Panc1 (cell line): ENCODE data around the gene STAT3.

ENCODE experiments used
- CTCF ChIP-seq: fragments of 450-650 bp; IDR thresholded peaks from 2 replicates; pipeline ENCODE4 v1.5.1; 2017; ENCODE audit warnings: mild to moderate bottlenecking
- POLR2AphosphoS5 ChIP-seq: IDR thresholded peaks from 2 replicates; pipeline ENCODE4 v1.6.1; 2012; ENCODE audit warnings: mild to moderate bottlenecking, low read depth, low read length, moderate library complexity
- SIN3A ChIP-seq: IDR thresholded peaks from 2 replicates; pipeline ENCODE4 v1.6.1; 2012; ENCODE audit warnings: low read depth, mild to moderate bottlenecking, low read length, moderate library complexity, borderline replicate concordance; ENCODE audit not compliant: insufficient read depth
- TCF7L2 ChIP-seq: IDR thresholded peaks from 2 replicates; pipeline ENCODE4 v1.6.1; 2011; ENCODE audit warnings: mild to moderate bottlenecking, low read depth, low read length, inconsistent platforms
- TF ChIP-seq, protein P1 (sequence below), 2 experiments: IDR thresholded peaks; 2 replicates each; pipeline ENCODE4 v1.6.1; 2011 to 2012; ENCODE audit warnings: low read depth in 2 of 2, control low read depth in 1 of 2, low read length in 1 of 2, mild to moderate bottlenecking in 1 of 2, moderate library complexity in 1 of 2; ENCODE audit not compliant: insufficient read depth in 1 of 2

DNA sequence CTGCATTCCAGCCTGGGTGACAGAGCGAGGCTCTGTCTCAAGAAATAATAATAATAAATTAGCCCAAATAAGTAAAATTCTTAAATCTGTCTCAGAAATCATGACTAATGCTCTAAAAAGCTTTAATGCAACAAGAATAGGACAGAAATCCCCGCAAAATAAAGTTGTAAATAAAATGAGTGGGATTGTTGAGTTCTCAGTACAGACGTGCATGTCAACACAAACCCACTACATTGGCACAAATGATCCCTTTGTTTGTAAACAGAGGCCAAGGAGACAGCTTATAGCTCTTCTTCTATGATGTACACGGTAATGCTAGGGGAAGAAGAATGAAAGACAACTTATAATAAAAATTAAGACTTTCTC is 118.1 kb downstream of the STAT3 start:
- TF ChIP-seq POLR2AphosphoS5 (no peak), CTCF (no peak), SIN3A (no peak), TCF7L2 (no peak)
- TF ChIP-seq, protein P1, sequence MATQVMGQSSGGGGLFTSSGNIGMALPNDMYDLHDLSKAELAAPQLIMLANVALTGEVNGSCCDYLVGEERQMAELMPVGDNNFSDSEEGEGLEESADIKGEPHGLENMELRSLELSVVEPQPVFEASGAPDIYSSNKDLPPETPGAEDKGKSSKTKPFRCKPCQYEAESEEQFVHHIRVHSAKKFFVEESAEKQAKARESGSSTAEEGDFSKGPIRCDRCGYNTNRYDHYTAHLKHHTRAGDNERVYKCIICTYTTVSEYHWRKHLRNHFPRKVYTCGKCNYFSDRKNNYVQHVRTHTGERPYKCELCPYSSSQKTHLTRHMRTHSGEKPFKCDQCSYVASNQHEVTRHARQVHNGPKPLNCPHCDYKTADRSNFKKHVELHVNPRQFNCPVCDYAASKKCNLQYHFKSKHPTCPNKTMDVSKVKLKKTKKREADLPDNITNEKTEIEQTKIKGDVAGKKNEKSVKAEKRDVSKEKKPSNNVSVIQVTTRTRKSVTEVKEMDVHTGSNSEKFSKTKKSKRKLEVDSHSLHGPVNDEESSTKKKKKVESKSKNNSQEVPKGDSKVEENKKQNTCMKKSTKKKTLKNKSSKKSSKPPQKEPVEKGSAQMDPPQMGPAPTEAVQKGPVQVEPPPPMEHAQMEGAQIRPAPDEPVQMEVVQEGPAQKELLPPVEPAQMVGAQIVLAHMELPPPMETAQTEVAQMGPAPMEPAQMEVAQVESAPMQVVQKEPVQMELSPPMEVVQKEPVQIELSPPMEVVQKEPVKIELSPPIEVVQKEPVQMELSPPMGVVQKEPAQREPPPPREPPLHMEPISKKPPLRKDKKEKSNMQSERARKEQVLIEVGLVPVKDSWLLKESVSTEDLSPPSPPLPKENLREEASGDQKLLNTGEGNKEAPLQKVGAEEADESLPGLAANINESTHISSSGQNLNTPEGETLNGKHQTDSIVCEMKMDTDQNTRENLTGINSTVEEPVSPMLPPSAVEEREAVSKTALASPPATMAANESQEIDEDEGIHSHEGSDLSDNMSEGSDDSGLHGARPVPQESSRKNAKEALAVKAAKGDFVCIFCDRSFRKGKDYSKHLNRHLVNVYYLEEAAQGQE (IDR thresholded peaks at IDR 0.05; ENCODE audit: insufficient read depth in 1 of 2, low read depth in 2 of 2, low read length in 1 of 2) = no peak
